Suppressor macrophage (primary cell): ENCODE measurements around the gene NEK8.
A peak's percentile ranks its signal among the peaks of the same experiment; 100 is the strongest.
"Not testable (repeated sequence)": the region's sequence is repeated elsewhere in the genome, so short reads cannot be mapped to it uniquely, and the experiment has no call there.

Experiments used
- DNase-seq, 4 experiments: peaks; one replicate each; pipeline ENCODE4 v3.0.0-alpha.2; 2020 to 2022

The NEK8 gene

DNA sequence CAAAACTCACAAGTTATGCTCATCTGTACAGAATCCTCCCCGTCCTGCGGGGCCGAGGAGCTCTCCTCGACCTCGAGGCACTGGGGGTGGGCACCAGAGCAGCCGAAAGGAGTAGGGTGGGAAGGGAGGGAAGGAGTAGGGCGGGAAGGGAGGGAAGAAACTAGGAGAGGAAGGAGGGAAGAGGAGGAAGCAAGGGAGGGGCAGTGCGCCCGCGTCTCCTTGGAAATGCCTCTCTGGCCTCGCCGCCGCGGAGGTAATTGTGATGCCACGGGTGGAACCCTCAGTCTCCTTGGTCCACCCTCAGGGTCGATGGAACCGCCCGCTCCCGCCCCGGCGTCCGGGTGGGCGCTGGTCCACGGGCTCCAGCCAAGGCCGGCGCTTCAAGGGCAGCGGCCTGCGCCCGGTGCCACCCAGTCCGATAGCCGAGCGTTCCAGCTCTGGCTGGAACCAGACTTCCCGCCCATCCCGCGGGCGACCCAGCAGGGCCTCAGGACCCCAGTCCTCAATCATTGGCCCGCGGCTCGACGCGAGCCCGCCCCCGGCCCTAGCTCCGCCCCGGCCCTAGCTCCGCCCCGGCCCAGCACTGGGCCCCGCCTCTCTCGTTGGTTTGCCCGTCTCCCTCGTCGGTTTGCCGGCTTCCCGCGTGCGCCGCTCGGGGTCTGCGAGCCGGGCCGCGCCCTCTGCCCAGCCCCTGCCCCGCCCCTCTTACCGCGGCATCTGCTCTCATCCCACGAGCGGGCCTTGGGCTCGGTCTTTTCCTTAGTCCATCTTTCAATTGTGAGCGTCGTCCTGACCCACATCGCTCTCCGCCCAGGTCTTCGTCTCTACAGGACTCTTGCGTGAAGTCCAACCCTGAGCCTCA is 17.5 kb upstream of the NEK8 start:
- DNase-seq: peak; percentile 86 to 94 (median 92)

DNA sequence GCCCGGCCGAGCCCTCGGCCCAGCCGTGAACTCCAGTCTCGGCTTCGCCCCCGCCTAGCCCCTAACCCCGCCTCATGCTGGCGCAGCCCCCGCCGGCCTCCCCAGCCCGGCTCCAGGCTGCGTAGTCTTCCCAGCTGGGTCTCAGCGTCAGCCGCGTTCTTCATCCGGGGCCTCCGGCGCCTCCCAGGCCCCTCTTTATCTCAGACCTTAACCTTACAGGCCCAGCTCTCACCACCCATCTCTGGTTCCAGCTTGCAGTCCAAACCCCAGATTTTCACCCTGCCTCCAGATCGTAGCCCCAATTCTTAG is 16.9 kb upstream of the NEK8 start, which contains the start of gene PROCA1:
PROCA1 (minus strand) TSS at position 166 of the 309 bp plus-strand sequence. CDS start 228 bp downstream, outside the sequence.
- peak in 1 of 4 experiments; percentile 15 for DNase-seq

DNA sequence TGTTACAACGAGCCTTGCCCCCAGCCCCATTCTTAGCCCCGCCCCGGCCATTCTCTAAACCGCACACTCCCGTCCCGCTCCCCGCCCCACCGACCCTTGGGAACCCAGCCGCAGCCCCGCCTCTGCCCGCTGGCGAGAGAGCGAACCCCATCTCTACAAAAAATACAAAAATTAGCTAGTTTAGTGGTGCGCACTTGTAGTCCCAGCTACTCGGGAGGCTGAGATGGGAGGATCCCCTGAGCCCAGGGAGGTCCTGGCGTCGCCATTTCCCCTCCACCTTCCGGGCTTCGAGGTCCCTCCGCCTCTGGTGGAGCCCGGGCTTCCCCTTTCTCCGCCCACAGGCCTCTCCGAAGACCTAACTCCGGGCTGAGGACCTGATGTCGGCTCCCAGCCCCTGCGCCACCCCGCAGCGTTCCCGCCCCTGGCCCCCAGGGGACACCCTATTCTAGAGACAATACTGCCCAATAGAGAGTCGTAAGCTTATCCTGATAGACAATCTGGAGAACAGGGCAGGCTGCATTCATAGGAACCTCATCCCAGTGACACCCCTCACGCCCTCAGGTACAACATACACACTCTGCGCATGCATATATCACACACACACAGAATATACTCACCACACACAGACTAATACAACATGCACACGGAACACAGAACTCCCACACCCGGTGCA is 16.4 kb upstream of the NEK8 start:
- DNase-seq: peak; percentile 77 to 91 (median 88)

DNA sequence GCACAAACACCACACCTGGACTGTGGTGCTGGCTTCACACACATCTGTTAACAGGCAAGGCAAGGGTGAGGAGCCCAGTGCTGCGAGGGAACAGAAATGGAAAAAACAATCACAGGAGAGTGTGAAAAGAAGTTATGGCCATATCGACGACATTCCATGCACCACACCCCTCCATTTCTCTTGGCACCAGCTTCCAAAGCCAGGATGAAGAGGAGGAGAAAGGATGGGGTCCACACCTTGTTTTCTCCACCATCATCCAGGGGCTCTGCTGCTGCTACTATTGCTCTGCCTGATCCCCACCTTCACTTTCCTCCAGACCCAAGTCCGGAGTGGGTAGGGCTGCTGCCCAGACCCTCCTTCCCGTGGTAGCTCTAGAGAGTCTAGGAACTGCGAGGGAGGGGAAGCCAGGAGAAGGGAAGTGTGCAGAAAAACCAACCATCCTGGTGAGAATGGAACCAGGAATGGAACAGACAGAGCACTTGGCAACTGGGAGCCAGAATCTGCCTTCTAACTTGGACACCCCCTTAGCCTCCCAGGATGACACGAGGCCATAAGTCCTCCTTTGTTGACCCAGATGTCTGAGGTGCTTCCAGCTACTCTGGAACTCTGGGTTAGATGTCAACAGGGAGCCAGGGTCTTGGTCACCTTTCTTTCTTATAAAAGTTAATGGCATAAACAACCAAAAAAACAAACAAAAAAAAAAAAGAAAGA is 15.7 kb upstream of the NEK8 start:
- DNase-seq: no peak

DNA sequence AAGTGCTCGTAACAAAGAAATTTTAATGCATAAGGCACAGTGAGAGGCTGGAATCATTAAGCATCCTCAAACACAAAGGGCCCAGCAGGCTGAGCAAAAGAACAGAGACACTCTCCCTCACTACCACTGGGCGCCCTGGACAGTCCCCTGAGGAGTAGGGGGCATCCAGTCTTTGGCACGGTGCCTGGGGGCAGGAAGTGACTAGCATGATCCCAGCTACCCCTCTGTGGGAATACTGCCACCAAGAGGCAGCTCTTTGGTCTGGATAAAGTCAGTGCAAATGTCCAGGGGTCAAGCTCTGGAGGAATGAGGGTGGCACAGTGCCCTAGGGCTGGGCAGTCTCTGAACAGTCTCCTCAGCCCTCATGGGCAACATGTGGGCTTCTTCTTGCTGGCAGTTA is 14.3 kb upstream of the NEK8 start:
- DNase-seq: no peak

DNA sequence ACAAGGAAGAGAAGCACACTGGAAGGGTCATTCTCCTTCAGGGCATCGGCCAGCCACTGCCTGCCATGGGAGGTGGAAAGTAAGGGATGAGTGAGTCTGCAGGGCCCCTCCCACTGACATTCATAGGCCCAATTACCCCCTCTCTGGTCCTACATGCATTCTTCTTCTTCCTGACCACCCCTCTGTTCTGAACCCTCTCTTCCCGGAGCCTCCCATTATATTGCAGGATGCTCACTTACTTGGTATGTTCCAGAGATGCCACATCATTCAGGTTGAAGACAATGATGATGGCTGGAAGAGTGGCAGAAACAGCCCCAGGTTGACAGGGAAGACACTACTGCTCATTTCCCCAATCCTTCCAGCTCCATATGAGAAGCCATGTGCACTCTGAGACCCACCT is 13.4 kb upstream of the NEK8 start:
- DNase-seq: no peak

DNA sequence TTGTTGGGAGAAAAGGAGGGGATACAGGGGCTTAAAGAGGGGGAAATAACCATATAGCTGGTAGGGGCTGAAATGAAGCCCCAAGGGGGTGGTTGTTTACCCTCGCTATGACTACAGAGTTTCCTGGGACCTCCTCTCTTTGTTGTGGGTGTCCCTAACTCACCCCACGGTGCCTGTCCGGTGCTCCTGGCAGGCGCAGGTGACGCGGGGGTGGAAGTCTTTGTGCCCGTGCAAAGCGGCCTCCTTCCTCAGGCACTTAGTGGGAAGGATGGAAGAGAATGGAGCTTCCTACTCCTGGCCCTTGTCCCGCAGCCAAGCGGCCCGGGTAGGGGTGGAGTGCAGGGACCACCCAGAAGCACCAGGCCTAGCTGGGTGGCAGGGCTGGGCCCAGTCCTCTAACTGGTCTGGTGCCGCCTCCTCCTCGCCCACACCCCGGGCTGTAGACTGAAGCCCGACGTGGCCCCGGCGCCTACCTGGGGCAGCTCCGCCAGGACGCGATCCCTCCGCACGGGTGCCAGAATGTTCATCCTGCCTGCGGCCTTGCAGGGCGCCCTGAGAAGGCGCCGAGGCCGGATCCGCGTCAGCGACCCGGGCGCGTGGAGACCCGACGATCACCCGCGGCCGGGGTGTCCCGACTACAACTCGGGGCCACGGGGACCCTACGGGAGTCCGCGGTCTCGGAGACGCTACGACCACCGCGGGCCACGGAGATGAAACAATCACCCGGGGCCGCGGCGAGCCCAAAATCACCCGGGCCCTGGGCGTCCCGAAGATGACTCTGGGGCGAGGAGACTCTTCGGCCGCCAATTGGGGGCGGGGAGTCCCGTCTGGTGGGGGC is 11.6 kb upstream of the NEK8 start:
- DNase-seq: peak in 1 of 4 experiments; percentile 24

DNA sequence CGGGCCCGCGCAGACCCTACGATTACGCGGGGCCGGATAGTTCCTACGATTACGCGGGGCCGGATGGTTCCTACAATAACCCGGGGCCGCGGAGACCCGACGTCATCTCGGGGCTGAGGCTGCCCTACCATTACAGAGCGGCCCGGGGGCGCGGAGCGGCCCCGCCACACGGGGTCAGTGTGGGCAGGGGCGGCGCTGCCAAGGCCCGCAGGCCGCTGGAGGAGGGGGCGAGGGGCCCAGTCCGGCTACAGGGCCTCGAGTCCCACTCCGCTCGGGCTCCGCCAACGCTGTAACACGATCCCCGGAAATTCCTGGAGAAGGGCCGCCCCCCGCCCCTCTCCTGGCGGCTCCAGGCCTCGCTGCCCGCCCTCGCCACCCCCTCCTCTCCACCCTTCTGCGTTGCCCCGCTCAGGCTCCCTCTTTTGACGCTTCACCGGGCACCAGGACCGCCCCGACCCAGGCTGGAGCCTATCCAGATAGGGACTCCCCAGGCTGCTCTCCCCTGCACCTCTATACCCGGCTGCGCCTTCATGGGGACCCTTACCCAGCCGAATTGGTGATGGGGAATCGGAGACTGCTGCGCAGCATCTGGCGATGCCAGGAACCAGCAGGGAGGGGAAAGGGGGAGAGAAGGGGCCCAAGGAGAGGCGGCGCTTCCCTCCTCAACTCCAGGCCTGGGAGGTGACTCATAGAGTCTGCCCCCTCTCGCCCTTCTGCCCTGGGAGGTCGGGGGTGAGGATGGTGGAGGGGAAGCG is 10.8 kb upstream of the NEK8 start, which contains the start of gene RAB34:
RAB34 (minus strand) TSS at position 291 of the 755 bp plus-strand sequence. CDS start 602 bp downstream, outside the sequence.
- DNase-seq: peak; percentile 37 to 67 (median 53)

DNA sequence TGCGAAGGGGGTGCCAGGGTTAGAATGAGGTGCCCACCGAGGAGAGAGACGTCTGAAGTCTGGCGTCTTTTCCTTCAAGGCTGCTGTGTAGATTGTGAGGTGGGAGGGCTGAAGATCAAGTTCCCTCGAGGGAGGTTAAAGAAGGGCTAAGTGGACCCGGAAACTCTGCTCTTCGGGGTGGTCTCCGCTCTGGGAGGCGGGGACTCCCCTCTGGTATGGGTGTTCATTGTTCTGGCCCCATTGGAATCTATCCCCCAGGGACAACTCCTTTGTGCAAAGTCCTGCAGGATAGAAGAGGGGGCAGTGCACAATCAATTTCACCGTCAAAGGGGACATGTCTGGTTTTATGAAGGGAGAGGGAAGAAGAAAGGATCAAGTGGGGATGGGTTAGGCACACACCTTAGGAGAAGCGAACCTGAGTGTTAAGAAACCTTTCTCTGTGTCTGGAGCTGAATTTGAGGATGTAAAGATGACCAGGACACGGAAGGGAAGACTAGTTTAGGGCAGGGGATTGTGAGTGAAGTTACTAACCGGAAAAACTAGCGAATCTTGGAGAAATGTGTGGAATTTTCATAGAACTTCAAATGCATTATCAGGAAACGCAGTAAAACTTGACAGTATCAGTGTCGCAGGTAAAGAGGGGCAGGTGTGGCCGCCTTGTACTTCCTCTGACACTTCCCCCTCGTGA is 10.1 kb upstream of the NEK8 start:
- no peak for DNase-seq

DNA sequence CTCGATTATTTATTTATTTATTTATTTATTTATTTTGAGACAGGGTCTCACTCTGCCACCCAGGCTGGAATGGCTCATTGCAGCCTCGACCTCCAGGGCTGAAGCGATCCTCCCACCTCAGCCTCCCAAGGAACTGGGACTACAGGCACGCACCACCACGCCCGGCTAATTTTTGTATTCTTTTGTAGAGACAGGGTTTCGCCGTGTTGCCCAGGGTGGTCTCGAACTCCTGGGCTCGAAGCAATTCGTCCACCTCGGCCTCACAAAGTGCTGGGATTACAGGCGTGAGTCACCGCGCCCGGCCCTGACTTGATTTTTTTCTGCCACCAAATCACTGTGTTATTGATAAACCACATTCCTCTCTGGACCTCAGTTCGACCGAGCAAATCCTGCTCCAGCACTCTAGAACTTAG is 9.6 kb upstream of the NEK8 start:
- DNase-seq: no peak

DNA sequence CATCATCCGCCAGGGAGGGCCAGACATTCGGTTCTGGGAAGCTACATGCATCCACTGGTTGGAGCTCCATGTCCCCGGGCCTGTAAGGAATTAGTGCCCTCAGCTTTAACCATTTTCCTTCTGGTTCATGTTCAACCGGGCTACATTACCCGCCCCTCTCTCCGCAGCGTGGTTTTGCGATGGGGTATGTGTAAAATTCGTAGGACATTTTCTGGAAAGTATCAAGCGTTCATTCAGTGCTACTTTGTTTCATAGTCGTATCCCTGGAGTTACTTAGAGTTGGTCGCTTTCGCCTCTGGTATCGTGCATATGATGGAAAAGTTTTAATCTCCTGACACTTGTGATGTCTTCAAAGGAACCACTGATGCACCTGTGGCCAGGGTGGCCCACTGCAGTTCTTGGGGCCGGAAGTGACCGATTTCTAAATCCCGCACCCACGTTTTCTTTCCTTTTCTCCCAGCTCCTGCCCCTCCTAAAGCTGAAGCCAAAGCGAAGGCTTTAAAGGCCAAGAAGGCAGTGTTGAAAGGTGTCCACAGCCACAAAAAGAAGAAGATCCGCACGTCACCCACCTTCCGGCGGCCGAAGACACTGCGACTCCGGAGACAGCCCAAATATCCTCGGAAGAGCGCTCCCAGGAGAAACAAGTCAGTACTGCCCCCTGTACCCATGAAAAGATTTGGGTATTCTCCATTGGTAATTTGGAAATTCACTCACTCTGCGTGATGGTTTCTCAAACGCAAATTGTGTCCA is 8.2 kb upstream of the NEK8 start:
- DNase-seq: peak in 3 of 4 experiments; percentile 22 to 33 (median 28)

DNA sequence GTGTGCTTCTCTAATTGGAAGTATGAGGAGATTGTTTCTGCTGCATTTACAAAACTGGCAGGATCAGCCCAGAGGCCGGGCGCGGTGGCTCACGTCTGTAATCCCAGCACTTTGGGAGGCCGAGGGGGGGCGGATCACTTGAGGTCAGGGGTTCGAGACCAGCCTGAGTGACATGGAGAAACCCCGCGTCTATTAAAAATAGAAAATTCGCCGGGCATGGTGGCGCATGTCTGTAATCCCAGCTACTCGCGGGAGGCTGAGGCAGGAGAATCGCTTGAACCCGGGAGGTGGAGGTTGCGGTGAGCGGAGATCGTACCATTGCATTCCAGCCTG is 7.6 kb upstream of the NEK8 start:
- not testable (repeated sequence) for DNase-seq

DNA sequence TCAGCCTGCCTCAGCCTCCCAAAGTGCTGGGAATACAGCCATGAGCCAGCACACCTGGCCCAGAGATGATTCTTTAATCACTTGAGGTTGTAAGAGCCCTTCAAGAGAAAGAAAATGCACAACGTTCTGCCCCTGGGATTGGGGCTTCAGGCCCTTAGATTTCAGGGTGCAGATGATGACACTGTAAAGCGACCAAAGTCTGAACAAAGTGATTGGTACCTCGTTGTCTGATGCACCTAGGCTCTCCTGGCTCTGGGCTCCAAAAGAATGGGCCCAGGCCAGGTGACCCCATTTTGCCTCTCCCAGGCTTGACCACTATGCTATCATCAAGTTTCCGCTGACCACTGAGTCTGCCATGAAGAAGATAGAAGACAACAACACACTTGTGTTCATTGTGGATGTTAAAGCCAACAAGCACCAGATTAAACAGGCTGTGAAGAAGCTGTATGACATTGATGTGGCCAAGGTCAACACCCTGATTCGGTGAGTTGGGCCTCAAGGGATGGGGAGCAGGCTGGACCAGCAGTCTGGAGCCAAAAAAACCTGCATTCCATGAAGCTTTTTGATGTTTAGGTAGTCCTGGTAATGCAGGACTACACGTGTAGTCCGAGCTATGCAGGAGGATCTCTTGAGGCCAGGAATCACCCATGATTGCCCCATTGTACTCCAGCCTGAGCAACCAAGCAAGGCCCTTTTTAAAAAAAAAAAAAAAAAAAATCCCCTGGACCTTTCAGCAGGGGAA is 6.0 kb upstream of the NEK8 start:
- DNase-seq: no peak

DNA sequence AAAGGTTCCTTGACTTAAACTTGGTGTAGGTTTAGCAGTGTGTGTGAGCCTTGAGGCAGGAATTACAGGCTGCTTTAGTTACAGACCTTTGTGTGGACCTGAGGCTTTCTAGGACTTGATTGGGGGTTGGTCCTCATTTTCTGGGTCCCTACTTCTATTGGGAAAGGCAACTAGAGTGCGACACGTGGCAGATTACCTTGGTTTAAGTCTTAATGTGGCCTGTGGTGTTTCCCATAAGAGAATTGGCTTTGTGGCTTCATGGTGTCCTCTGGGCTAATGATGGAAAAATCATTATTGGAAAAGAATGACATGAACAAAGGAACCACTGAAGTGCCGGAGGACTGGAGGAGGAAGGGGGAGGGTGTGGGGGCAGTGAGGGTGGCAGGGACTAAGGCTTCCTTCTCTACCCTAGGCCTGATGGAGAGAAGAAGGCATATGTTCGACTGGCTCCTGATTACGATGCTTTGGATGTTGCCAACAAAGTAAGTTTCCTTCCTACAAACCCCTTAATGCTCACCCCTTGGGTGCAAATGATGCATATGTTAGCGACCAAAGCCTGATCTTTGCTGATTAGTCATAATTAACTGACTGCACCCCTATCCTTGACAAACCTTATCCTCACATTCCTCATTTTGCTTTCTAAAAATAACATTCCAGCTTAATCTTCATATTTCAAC is 5.3 kb upstream of the NEK8 start:
- DNase-seq: no peak

DNA sequence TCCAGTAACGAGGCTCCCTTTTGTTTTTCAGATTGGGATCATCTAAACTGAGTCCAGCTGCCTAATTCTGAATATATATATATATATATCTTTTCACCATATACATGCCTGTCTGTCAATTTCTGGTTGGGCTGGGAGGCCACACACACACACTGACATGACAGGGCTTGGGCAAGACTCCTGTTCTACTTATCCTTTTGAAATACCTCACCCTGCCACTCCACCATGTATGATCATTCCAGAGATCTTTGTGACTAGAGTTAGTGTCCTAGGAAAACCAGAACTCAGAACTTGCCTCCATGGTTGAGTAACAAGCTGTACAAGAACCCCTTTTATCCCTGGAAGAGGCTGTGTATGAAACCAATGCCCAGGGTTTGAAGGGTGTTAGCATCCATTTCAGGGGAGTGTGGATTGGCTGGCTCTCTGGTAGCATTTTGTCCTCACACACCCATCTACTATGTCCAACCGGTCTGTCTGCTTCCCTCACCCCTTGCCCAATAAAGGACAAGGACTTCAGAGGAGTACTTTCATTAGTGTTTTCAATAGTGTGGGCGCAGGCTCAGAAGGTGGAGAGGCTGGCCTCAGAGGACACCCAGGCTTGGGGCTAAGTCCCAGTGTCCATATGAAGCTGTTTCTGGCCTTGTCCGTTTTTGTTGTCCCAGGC is 4.6 kb upstream of the NEK8 start:
- not testable (repeated sequence) for DNase-seq

DNA sequence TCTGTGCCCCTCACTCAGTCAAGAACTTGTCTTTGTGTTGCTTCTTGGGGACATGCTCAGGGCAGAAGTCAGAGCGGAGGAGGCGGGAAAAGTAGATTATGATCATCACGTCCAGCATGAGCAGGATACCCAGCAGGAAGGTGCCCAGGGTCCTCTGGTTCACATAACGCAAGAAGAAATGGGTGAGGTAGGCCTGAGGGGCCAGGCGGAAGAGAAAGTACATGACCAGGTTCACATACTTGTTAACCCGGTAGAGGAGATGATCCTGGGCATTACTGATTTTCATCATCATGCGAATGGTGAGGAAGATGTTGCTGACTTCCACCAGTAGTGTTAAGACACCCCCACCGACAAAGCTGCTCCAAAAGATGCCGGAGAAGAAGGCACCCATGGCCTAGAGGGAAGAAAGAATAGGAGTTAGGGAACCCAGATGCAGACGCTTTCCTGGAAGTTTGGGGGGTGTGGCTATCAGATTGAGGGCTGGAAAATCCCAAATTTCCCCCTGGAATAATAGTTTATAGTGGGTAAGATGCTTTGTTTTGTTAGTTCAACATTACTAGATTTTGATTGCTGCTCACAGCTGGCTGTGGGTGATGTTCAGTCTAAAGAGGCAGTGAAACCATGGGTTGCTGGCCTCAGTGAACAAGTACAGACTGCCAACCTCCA is 4.0 kb upstream of the NEK8 start:
- DNase-seq: no peak

DNA sequence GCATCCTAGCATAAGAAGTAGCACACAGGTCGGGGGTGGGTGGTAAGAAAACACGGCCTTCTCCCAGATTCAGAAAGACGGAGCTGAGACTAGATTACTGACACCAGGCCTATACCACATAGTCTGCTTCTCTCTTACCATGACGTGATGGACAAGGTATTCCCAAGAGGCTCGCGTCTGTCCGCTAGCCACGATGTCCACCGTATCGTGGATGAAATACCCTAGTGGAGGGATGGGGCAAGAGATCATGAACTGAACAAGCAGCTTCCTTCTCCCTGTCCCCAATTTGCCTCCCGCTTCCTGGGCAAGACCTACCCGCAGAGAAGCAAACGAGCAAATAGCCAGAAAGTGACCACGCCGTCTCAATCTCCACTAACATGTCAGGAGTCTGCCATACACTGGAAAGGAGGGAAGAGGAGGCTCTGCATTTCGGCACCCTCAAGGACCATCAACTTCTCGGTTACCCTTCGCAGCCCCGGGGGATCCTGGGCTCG is 3.4 kb upstream of the NEK8 start:
- DNase-seq: peak in 3 of 4 experiments; percentile 18 to 30 (median 21)
